GM19238 (cell line): Measurements from ENCODE around the gene LRIF1.
"Not testable (repeated sequence)": the region's sequence is repeated elsewhere in the genome, so short reads cannot be mapped to it uniquely, and the experiment has no call there.

Experiments
- DNase-seq: peaks from one replicate; pipeline ENCODE4 v3.0.0; 2011; ENCODE audit warnings: low spot score; ENCODE audit not compliant: insufficient read length

Gene LRIF1

GRCh38 chr1:110948038-110948810 is 15.5 kb downstream of the LRIF1 start:
- DNase-seq, result no peak

- DNase-seq, result no peak
Observed at GRCh38 chr1:110945626-110946025, 18.1 kb downstream of the LRIF1 start.

DNA sequence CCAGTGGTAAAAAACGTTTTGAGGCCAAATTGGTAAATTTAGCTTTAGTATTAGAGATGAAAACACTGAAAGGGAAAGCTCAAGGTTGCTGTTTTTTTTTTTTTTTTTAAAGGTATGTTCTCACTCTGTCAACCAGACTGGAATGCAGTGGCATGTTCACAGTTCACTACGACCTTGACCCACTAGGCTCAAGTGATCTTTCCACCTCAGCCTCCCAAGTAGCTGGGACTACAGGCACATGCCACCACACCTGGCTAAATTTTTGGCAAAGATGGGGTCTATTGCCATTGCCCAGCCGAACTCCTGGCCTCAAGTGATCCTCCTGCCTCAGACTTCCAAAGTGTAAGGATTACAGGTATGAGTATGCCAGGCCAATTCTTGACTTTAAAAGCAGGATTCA is 18.9 kb downstream of the LRIF1 start:
- DNase-seq, result no peak

DNA sequence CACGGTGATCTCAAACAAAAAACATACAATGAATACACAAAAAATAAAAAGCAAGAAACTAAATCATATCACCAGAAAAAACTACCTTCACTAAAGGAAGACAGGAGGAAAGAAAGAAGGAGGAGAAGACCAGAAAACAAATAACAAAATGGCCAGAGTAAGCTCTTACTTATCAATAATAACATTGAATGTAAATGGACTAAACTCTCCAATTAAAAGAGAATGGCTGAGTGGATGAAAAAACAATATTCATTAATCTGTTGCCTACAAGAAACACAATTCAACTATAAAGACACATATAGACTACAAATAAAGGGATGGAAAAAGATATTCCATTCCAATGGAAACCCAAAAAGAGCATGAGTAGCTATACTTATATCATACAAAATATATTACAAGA is 27.2 kb downstream of the LRIF1 start:
- DNase-seq, result no peak

- not testable (repeated sequence) for DNase-seq
Observed at GRCh38 chr1:110931097-110931496, 32.6 kb downstream of the LRIF1 start.

- no peak for DNase-seq
Observed at GRCh38 chr1:110928904-110929303, 34.8 kb downstream of the LRIF1 start.

DNA sequence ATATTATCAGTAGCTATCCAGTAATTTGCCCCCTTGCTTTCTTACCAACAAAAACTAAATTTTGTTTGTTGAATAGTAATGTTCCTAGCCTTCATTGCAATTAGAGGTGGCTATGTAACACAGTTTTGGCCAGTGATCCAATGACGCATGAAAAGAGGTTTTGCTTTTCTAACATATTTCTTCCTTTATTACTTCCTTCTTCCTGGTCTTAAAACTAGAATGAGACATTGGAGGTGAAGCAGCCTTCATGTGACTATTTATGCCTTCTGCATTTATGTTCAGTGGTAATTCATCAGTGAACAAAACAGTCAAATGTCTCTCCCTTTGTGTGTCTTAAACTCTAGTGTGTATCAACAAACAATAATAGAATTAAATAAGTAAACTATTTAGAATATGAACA is 35.5 kb downstream of the LRIF1 start:
- no peak for DNase-seq

DNA sequence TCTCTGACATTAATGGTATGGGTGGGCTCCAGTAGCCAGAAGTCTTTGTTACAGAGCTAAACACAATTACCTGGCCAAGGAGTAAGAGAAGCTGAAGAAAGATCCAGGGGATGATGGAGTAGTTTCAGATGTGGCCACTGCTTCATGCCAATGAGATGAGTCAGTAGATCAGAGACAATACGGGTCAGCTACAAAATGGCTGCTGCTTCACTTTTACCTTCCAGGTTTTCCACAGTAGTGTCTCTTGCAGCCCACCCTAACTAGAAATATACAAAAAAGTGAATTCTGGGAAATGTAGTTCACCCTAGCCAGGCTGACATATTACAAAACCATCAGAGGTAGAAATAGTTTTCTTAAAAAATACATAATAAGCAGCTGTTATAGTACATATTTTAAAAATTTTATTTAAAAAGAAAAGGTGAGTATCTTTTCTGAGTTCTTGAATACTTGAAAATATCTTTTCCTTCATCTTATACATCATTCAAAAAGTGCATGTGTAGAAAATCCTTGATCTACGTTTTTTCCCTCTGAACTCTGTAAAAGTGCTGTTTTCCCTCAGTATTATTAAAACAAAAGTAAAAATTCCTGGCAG is 36.1 kb downstream of the LRIF1 start:
- DNase-seq, result no peak

DNA sequence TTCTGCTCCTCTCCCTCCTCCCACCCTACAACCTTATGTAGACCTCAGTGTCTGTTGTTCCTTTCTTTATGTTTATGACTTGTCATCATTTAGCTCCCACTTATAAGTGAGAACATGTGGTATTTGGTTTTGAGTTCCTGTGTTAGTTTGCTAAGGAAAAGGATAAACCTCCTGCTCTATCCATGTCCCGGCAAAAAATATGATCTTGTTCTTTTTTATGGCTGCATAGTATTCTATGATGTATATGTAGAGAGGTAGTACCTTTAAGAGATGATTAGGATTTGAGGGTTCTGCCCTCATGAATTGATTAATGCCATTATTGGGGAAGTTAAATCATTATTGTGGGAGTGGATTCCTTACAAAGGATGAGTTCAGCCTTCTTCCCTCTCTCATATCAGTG is 41.8 kb downstream of the LRIF1 start:
- no peak for DNase-seq

GRCh38 chr1:110918016-110918415 is 45.7 kb downstream of the LRIF1 start:
- DNase-seq, result no peak

DNA sequence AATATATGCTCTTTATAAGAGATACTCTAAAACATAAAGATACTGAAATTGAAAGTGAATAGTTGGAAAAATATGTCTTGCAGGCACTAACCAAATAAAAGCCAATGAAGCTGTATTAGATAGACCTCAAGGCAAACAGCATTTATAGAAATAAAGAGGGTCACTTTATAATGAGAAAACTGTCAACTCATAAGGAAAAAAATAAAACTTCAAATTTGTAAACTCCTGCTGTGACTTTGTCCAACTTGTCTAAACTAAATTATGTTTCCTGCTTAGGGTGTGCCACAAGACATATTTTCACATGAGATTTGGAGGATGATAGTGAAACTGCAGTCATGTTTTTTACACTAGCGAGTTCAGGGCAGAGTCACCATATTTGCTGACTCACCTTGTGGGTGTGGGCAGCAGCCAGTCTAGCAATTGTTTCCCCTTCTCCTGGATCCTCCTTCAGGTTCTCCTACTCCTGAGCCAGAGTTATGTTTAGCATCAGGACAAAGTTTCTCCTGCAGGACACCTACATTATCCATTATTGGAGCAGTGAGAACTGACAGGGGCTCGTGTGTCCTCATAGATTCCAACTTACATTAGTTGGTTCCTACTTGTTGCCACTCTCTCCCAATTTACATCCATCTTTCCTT is 46.9 kb downstream of the LRIF1 start:
- peak; percentile 13 for DNase-seq

DNA sequence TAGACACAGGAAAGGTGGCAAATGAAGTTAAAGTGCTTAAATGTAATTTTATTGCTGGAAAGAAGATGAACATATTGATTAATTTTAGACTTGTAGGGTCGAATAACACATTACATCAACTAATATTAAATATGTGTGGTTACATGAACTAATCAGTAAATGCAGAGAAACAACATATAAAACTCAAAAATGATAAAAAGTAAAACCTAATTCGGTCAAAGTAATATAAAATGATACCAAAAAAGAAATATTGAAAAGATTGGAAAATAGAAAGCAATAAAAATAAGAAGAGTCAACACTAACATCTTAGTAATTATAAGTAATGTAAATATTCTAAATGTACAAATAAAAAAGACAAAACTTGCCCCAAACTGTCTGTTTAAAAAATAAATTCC is 47.5 kb downstream of the LRIF1 start:
- DNase-seq, result no peak

DNA sequence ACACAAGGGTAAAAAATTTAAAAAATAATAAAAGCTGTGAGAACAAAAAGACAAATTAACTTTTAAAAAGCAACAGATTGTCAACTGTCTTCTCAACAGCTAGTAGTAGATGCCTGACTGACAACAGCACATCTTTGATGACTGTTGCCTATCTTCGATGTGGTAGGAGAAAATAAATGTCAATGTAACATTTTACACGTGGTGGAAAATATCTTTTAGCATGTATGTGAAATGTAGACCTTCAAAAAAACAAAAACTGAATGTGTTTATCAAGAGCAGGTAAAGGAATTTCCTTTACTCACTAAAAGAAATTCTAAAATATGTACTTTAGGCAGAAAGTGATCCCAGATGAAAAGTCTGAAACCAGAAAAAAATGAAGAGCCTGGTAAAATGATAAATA is 47.9 kb downstream of the LRIF1 start:
- DNase-seq, result no peak

GRCh38 chr1:110914676-110915075 is 49.0 kb downstream of the LRIF1 start:
- DNase-seq, result no peak

DNA sequence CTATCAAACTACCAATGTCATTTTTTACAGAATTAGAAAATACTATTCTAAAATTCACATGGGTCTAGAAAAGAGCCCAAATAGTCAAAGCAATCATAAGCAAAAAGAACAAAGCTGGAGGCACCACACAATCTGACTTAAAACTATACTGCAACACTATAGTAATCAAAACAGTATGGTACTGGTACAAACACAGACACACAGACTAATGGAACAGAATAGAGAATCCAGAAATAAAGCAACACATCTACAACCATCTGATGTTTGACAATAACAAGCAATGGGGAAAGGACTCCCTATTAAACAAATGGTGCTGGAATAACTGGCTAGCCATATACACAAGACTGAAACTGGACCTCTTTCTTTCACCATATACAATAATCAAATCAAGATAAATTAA is 50.9 kb downstream of the LRIF1 start:
- DNase-seq, result no peak

- no peak for DNase-seq
Observed at GRCh38 chr1:110903853-110904500, 59.7 kb downstream of the LRIF1 start.

- DNase-seq, result no peak
Observed at GRCh38 chr1:110902820-110903463, 60.8 kb downstream of the LRIF1 start.

DNA sequence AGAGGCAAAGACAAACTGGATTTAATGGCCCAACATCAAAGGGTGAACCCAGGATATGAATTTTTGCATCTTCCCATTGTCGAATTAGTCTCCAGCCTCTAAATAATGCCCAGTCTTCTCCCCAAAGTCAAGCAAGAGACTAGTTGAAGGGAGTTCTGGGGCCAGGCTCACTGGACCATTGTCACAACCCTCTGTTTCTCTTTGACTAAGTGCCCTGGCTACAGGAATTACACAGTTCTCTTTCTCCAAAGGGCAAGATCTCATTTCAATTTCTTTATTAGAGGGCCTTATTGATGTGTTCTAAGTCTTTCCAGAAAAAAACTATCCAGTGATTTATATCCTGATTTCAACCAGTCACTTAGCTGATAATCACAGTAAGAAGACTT is 64.3 kb downstream of the LRIF1 start:
- no peak for DNase-seq

DNA sequence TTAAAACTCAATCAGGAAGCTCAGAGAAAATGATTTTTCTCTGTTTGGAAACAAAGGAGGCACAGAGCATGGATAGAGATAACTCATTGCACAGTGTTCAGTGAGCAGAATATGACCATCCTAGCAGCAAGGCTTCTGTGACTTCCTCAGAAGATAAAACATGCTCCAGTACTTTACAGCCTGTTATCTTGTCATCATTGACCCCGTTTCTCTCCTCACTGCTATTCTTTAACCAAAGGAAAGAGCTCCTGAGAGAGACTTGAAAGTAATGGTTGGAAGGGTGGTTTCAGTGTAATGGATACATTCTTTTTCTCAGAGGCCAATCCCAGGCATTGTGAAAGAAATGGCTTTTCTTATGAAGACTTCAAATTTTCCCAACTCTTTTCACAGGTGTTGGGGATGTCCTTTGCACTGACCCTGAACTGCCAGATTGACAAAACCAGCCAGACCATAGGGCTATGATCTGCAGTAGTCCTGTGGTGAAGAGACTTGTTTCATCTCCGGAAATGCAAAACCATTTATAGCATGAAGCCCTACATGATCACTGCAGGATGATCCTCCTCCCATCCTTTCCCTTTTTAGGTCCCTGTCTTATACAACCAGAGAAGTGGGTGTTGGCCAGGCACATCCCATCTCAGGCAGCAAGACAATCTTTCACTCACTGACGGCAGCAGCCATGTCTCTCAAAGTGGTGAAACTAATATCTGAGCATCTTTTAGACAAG is 64.8 kb downstream of the LRIF1 start:
- no peak for DNase-seq

- DNase-seq, result no peak
Observed at GRCh38 chr1:110897681-110898080, 66.0 kb downstream of the LRIF1 start.
